ENCODE data around the gene UNK. TPM values are rescaled to one million over a fixed set of nuclear protein-coding genes. Genes with fewer than 3 reads are reported as not detected.

UNK gene
- total RNA-seq, 1 experiment from 2014 or later: 35.4 TPM

- ATAC-seq (no peak), DNase-seq (ENCODE audit: low spot score) (no peak)
- Mint-ChIP-seq H3K4me3 (no peak overlapping the region), H3K4me1 (no peaks in the 10 kb centered on the region), H3K9me3 (no peaks in the 10 kb centered on the region), H3K27ac (no peak overlapping the region), H3K27me3 (ENCODE audit: low read depth) (no peaks in the 10 kb centered on the region), H3K36me3 (peaks cover 42% of the 10 kb centered on the region)
- ChIA-PET CTCF (interaction anchor here (0.9 kb wide), 1 partner anchor 20 kb away, joined by 3 read pairs; no protein-coding TSS in a partner anchor), POLR2A (no interaction called here)
- TF ChIP-seq HMGXB4 (CRISPR knock-in tag; IDR thresholded peaks at IDR 0.05): no peak
- no peak for TF ChIP-seq RELA (CRISPR knock-in tag; IDR thresholded peaks at IDR 0.05; ENCODE audit: borderline replicate concordance)
- no peak for TF ChIP-seq MLX (CRISPR knock-in tag; IDR thresholded peaks at IDR 0.05)
- TF ChIP-seq ZNF671 (CRISPR knock-in tag; IDR thresholded peaks at IDR 0.05): no peak
- no peak for TF ChIP-seq NR3C1 (CRISPR knock-in tag; conservative IDR thresholded peaks at IDR 0.05; ENCODE audit: low read depth)
- TF ChIP-seq AR (CRISPR knock-in tag; IDR thresholded peaks at IDR 0.05): no peak
- TF ChIP-seq, protein P1, sequence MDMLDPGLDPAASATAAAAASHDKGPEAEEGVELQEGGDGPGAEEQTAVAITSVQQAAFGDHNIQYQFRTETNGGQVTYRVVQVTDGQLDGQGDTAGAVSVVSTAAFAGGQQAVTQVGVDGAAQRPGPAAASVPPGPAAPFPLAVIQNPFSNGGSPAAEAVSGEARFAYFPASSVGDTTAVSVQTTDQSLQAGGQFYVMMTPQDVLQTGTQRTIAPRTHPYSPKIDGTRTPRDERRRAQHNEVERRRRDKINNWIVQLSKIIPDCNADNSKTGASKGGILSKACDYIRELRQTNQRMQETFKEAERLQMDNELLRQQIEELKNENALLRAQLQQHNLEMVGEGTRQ (CRISPR knock-in tag; IDR thresholded peaks at IDR 0.05): no peak
- TF ChIP-seq, protein P2, sequence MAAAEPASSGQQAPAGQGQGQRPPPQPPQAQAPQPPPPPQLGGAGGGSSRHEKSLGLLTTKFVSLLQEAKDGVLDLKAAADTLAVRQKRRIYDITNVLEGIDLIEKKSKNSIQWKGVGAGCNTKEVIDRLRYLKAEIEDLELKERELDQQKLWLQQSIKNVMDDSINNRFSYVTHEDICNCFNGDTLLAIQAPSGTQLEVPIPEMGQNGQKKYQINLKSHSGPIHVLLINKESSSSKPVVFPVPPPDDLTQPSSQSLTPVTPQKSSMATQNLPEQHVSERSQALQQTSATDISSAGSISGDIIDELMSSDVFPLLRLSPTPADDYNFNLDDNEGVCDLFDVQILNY (CRISPR knock-in tag; IDR thresholded peaks at IDR 0.05): no peak
- TF ChIP-seq SOX15 (CRISPR knock-in tag; IDR thresholded peaks at IDR 0.05): no peak
- no peak for TF ChIP-seq KAT7 (CRISPR knock-in tag; IDR thresholded peaks at IDR 0.05; ENCODE audit: borderline replicate concordance)
- TF ChIP-seq OVOL2 (CRISPR knock-in tag; IDR thresholded peaks at IDR 0.05; ENCODE audit: borderline replicate concordance): no peak
- TF ChIP-seq, protein P3, sequence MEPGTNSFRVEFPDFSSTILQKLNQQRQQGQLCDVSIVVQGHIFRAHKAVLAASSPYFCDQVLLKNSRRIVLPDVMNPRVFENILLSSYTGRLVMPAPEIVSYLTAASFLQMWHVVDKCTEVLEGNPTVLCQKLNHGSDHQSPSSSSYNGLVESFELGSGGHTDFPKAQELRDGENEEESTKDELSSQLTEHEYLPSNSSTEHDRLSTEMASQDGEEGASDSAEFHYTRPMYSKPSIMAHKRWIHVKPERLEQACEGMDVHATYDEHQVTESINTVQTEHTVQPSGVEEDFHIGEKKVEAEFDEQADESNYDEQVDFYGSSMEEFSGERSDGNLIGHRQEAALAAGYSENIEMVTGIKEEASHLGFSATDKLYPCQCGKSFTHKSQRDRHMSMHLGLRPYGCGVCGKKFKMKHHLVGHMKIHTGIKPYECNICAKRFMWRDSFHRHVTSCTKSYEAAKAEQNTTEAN (CRISPR knock-in tag; IDR thresholded peaks at IDR 0.05): no peak
- no peak for TF ChIP-seq ZNF232 (CRISPR knock-in tag; IDR thresholded peaks at IDR 0.05)
- TF ChIP-seq EMX1 (CRISPR knock-in tag; IDR thresholded peaks at IDR 0.05): no peak
- TF ChIP-seq SP1 (CRISPR knock-in tag; conservative IDR thresholded peaks at IDR 0.05): no peak
- no peak for TF ChIP-seq SMAD3 (CRISPR knock-in tag; IDR thresholded peaks at IDR 0.05; ENCODE audit: borderline replicate concordance)
- no peak for TF ChIP-seq NFE2L1 (CRISPR knock-in tag; IDR thresholded peaks at IDR 0.05)
These were observed 8.9 kb downstream of the UNK start for GRCh38 chr17:75793460-75793859.

Data from WTC11 (cell line).